ENCODE data around the gene FRAT1.
A peak's percentile ranks its signal among the peaks of the same experiment; 100 is the strongest.

The FRAT1 gene

GRCh38 chr10:97331153-97331703 is 12.2 kb downstream of the FRAT1 start:
- TF ChIP-seq, protein P1, sequence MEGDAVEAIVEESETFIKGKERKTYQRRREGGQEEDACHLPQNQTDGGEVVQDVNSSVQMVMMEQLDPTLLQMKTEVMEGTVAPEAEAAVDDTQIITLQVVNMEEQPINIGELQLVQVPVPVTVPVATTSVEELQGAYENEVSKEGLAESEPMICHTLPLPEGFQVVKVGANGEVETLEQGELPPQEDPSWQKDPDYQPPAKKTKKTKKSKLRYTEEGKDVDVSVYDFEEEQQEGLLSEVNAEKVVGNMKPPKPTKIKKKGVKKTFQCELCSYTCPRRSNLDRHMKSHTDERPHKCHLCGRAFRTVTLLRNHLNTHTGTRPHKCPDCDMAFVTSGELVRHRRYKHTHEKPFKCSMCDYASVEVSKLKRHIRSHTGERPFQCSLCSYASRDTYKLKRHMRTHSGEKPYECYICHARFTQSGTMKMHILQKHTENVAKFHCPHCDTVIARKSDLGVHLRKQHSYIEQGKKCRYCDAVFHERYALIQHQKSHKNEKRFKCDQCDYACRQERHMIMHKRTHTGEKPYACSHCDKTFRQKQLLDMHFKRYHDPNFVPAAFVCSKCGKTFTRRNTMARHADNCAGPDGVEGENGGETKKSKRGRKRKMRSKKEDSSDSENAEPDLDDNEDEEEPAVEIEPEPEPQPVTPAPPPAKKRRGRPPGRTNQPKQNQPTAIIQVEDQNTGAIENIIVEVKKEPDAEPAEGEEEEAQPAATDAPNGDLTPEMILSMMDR (IDR thresholded peaks at IDR 0.05; ENCODE audit: insufficient read depth, low read depth, low read length, missing control alignments): no peak
- no peak overlapping the region for H3K4me3 ChIP-seq (ENCODE audit: low read depth, low read length)
- no peak for DNase-seq (ENCODE audit: low read depth)

DNA sequence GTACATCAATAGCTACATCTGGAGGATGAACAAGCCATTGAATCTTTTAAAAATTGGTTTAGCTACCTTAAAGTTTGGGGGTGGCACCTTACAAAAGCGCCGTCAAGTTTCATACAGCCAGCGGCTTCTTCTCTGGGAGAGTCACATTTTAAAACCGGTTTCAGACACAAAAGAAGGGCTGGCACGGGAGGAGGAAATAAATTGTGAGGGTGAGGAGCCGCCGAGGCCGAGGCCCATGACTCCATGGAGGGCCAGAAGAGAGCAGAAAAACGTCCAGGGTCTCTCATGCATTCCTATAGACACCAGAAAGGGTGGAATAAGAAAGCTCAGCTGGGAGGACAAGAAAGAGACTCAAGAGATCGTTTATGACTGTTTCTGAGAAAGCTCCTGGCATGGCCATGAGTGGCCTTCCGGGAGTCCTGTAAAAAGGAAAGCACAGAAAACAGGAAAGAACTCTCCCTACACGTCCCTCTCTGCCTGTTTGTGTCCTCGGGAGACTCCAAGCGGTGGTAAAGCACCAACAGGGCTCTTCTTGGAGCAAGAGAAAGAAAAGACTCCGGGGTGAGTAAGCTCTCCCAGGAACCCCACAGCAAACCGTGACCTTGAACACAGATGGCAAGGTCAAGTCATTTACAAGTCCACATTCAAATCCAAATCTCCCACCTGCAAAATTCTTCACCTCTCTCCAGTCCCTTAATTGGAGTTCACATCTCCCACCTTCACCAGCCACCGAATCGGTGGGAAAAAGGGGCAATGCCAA is 13.7 kb downstream of the FRAT1 start:
- peak overlapping the region; percentile 75 for H3K4me3 ChIP-seq (ENCODE audit: low read depth, low read length)
- TF ChIP-seq, protein P1 (IDR thresholded peaks at IDR 0.05; ENCODE audit: insufficient read depth, low read depth, low read length, missing control alignments): no peak
- DNase-seq (ENCODE audit: low read depth): peak; percentile 17

DNA sequence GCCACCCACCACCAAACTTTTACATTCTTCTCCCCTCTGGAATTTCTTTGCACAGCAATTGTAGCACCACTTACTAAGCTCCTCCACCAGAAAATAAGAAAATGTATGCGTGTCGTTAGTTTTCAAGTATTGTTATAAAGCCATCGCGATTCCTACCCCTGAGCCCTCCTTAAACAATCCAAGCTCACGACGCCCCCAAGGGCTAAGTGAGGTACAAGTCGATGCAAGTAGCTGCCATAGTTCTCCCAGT is 14.2 kb downstream of the FRAT1 start:
- H3K4me3 ChIP-seq (ENCODE audit: low read depth, low read length): peak overlapping the region; percentile 75
- peak; percentile 54 for DNase-seq (ENCODE audit: low read depth)

DNA sequence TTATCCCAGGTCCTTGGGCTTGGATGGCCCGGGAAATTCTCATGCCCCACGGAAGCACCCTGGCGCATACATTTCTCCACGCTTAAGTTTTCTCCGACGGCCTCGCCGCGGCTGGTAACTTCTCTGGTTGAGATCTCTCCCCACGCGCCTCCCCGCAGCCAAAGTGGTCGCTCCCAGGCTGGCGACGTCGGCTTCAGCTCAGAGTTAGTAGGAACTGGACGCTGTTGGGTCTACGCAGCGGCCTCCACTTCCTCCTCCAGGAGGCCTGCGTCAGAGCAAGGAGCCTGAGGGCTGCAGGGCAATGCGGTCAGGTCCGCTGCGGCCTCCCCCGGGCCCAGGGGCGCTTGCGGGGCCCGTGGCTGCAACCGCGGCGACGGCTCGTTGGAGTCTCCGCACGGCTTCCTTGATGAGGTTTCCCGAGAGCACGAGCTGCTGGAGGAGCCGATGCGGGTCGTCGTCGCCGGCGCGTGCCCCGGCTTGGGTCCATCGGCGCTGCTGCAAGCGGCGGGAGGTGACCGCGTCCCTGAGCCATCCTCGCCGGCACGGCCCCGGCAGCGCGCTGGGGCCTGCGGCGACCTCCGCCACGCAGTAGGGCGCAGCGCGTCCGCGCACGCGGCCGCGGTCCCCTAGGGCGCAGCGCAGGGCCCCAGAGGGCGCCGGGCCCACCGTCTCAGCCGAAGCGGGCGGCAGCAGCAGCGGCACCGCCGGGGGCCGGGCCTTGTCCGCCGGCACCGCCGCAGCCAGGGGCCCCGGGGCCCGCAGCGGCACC is 14.7 kb downstream of the FRAT1 start:
- TF ChIP-seq, protein P1 (IDR thresholded peaks at IDR 0.05; ENCODE audit: insufficient read depth, low read depth, low read length, missing control alignments): no peak
- H3K4me3 ChIP-seq (ENCODE audit: low read depth, low read length): peak overlapping the region; percentile 75
- peak; percentile 55 for DNase-seq (ENCODE audit: low read depth)

More for the DNA sequence above, 14.2 kb downstream of the FRAT1 start:
- TF ChIP-seq, protein P1 (IDR thresholded peaks at IDR 0.05; ENCODE audit: insufficient read depth, low read depth, low read length, missing control alignments): no peak

GRCh38 chr10:97334370-97335175 is 15.5 kb downstream of the FRAT1 start, which contains the start of gene FRAT2:
TSS of gene FRAT2 (minus strand) at chr10:97334729. CDS start at chr10:97334572, 157 bp downstream.
- peak; percentile 95 for DNase-seq (ENCODE audit: low read depth)
- TF ChIP-seq, protein P1 (IDR thresholded peaks at IDR 0.05; ENCODE audit: insufficient read depth, low read depth, low read length, missing control alignments): no peak
- peak within 1 kb of the TSS; percentile 75 for H3K4me3 ChIP-seq (ENCODE audit: low read depth, low read length)

DNA sequence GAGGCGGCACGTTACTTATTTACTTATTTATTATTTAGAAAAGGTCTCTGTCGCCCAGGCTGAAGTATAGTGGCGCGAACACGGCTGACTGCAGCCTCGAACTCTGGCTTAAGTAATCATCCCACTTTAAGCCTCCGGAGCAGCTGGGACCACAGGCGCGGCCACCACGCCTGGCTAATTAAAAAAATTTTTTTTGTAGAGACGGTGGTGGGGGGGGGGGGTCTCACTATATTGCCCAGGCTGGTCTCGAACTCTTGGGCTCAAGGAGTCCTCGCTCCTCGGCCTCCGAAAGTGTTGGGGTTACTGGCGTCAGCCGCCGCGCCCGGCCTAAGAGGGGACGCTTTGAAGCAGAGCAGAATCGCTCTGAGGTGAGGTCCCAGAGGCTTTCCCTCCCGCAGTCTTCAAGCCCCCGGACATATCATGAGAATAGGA is 16.1 kb downstream of the FRAT1 start:
- peak overlapping the region; percentile 63 for H3K4me3 ChIP-seq (ENCODE audit: low read depth, low read length)
- DNase-seq (ENCODE audit: low read depth): no peak
- TF ChIP-seq, protein P1 (IDR thresholded peaks at IDR 0.05; ENCODE audit: insufficient read depth, low read depth, low read length, missing control alignments): no peak

Measured in GM12865 (cell line).